Fibroblast of villous mesenchyme (primary cell): Measurements from ENCODE around the gene APBB3. TPM values are rescaled to one million over a fixed set of nuclear protein-coding genes. Genes with fewer than 3 reads are reported as not detected.

ENCODE experiments used
- DNase-seq: peaks from one replicate; pipeline ENCODE4 v3.0.0-alpha.2; 2010; ENCODE audit warnings: low read depth
- H3K4me3 ChIP-seq: 2 replicates; pipeline ENCODE4 v1.5.1; 2011; ENCODE audit warnings: low read depth, mild to moderate bottlenecking, low read length
- CTCF ChIP-seq: IDR thresholded peaks from 2 replicates; pipeline ENCODE4 v1.5.1; 2012; ENCODE audit warnings: low read depth, mild to moderate bottlenecking, low read length; ENCODE audit not compliant: insufficient read depth
- total RNA-seq: library from RNA; depleted of rRNA; stranded (reverse); fragments of >200 nt; gene quantifications from 2 replicates; pipeline ENCODE4 v1.2.3, GENCODE V29; 2012

The APBB3 gene, protein sequence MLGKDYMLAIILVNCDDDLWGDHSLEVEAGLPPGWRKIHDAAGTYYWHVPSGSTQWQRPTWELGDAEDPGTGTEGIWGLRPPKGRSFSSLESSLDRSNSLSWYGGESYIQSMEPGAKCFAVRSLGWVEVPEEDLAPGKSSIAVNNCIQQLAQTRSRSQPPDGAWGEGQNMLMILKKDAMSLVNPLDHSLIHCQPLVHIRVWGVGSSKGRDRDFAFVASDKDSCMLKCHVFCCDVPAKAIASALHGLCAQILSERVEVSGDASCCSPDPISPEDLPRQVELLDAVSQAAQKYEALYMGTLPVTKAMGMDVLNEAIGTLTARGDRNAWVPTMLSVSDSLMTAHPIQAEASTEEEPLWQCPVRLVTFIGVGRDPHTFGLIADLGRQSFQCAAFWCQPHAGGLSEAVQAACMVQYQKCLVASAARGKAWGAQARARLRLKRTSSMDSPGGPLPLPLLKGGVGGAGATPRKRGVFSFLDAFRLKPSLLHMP
- 11.9 and 14.7 TPM in 2 replicates for total RNA-seq

- no peak for TF ChIP-seq CTCF
- peak within 1 kb of the TSS; percentile 97 for H3K4me3 ChIP-seq
- peak; percentile 99 for DNase-seq
Measured at GRCh38 chr5:140564196-140565023, at the start of gene APBB3, which contains the start of gene SLC35A4. TSS of gene APBB3 (minus strand) at chr5:140564598. CDS start at chr5:140564245, 353 bp downstream. TSS of gene SLC35A4 (plus strand) at chr5:140564828. CDS start at chr5:140567170, 2,342 bp downstream.

DNA sequence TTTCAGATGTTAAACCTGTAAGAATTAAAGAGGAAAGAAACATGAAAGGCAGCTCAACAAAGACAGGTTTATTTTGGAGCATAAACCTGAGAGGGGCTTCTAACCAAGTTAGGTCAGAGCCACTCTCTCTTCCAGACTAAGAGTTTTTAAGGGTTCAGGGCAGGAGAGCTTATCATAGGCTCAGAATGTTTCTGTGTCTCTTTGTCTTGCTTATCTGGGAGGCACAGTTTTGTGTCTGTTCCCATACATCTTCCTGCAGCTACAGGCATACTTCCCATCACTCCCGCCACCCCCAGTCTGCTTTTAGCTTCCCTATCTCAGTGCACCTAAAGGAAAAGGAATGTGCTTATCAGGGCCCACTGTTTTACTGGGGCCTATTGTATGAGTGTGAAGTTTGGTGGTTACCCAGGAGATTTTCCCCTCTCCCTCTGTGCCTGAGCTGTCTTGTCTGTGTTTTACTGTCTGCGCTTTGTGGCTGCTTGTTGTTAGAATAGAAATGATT, 46.7 kb upstream of the APBB3 start:
- no peak overlapping the region for H3K4me3 ChIP-seq
- no peak for TF ChIP-seq CTCF
- no peak for DNase-seq

DNA sequence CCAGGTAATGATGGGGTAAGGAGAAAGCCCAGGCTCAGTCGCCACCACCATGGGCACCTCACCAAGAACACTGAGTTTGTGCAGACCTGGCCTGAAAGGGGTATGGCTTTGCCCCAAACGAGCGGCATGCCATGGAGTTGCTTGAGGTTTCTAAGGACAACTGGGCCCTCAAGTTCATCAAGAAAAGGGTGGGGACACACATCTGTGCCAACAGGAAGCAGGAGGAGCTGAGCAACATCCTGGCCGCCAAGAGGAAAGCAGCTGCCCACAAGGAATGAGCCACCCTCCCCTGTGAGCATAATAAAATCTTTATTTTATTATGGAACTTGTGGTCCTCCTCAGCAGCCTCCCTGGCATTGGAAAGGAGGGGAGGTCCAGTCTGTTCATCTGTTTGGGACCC, 44.7 kb upstream of the APBB3 start:
- TF ChIP-seq CTCF = no peak
- no peak overlapping the region for H3K4me3 ChIP-seq
- DNase-seq = no peak

GRCh38 chr5:140608722-140609121, 44.3 kb upstream of the APBB3 start:
- DNase-seq = no peak
- TF ChIP-seq CTCF = no peak
- no peak overlapping the region for H3K4me3 ChIP-seq

DNA sequence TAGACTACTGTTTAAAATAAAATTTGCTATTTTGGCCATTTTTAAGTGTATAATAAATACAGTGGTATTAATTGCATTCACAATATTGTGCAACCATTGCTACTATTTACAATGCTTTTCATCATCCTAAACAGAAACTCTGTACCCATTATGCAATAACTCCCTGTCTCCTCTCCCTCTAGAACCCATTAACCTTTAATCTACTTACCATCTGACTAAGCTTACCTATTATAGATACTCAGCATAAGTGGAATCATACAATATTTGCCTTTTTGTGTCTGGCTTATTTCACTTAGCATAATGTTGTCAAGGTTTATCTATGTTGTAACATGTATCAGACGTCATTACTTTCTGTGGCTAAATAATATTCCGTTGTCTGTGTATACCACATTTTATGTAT, 42.6 kb upstream of the APBB3 start:
- DNase-seq = peak; percentile 83
- TF ChIP-seq CTCF = no peak
- H3K4me3 ChIP-seq = no peak overlapping the region

DNA sequence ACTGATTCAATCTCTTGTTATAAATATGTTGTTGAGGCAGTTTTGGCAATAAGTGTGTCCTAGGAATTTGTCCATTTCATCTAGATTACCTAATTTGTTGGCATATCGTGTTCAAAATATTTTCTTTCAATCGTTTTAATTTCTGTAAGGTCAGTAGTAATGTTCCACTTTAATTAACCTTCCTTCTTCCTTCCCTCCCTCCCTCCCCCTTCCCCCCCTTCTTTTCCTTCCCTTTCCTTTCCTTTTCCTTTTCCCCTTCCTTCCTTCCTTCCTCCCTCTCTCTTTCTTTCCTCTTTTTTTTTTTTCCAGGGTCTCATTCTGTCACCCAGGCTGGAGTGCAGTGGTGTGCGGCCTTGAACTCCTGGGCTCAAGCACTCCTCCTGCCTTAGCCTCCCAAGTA, 41.5 kb upstream of the APBB3 start:
- DNase-seq = no peak
- H3K4me3 ChIP-seq = no peak overlapping the region
- TF ChIP-seq CTCF = no peak
